Dendritic cell treated with granulocyte-macrophage colony-stimulating factor and Interleukin-4, amounts not matched to agents 40 ng/mL and 50 ng/mL, for 4 days (primary cell): ENCODE measurements around the gene TRIM67.

Experiments used
- H3K27ac Mint-ChIP-seq: one replicate; pipeline ENCODE4 v1.8.0; 2022; ENCODE audit warnings: mild to moderate bottlenecking, mixed read lengths
- H3K27me3 Mint-ChIP-seq: one replicate; pipeline ENCODE4 v1.8.0; 2022; ENCODE audit warnings: mild to moderate bottlenecking, mixed read lengths
- H3K36me3 Mint-ChIP-seq: one replicate; pipeline ENCODE4 v1.8.0; 2022; ENCODE audit warnings: low read depth, mixed read lengths
- H3K4me1 Mint-ChIP-seq: one replicate; pipeline ENCODE4 v1.8.0; 2022; ENCODE audit warnings: low read depth, mixed read lengths
- H3K4me3 Mint-ChIP-seq: one replicate; pipeline ENCODE4 v1.8.0; 2022; ENCODE audit warnings: mild to moderate bottlenecking, moderate library complexity, mixed read lengths
- H3K9me3 Mint-ChIP-seq: one replicate; pipeline ENCODE4 v1.8.0; 2022; ENCODE audit warnings: mixed read lengths
- intact Hi-C: fragments of 100-400 bp; cut with micrococcal nuclease; formaldehyde crosslinking; loops from one replicate; pipeline ENCODE4 v1.15.0; 2022

The TRIM67 gene

DNA sequence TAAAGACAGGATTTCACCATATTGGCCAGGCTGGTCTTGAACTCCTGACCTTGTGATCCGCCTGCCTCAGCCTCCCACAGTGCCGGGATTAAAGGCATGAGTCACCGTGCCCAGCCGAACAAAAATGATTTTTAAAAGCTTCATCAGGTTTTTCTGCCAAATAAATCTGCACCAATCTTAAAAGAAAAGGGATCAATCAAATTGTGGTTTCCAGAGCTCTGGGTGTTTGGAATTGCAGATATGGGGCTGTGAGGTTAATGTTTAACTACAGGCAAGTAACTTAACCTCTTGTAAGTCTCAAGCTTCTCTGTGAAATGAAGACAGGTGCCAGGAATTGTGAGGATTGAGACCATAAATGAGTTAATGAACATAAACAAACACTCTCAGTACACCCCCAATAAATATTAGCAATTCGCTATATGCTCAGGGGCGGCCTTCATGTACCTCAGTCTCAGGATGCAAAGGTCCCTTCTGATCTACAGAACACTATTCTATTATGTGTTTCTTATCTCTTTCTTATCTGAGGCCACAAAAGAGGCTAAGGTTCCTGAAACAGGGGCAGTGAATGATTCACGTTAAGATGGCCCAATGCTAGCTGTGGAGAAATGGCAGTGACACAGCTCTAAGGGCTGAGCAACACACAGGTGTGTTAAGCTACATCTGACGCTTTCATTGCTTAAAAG is 72.0 kb downstream of the TRIM67 start:
- intact Hi-C loops: no loop called here
- Mint-ChIP-seq H3K4me1 (peaks cover 30% of the 10 kb centered on the region), H3K36me3 (peaks cover 76% of the 10 kb centered on the region), H3K27ac (no peak overlapping the region), H3K27me3 (no peaks in the 10 kb centered on the region), H3K4me3 (no peak overlapping the region), H3K9me3 (no peaks in the 10 kb centered on the region)

DNA sequence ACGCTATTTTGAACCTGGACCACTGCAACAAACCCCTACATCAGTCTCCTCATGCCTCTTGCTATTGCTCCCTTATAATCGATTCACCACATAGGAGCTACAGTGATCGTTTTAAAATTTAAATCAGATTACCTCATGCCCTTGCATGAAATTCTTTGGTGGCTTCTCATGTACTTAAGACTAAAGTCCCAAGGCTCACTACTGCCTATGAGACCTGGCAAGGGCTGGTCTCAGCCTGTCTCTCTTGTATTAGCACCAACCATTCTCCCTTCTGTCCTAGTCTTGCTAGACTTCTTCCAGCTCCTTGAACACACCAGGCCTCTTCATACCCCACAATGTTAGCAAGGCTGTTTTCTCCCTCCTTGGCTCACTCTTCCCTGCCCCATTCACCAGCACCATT is 72.6 kb downstream of the TRIM67 start:
- peaks cover 34% of the 10 kb centered on the region for H3K4me1 Mint-ChIP-seq
- H3K36me3 Mint-ChIP-seq: peaks cover 76% of the 10 kb centered on the region
- intact Hi-C loops: no loop called here
- H3K4me3 Mint-ChIP-seq: no peak overlapping the region
- no peaks in the 10 kb centered on the region for H3K9me3 Mint-ChIP-seq
- H3K27ac Mint-ChIP-seq: no peak overlapping the region
- H3K27me3 Mint-ChIP-seq: no peaks in the 10 kb centered on the region

DNA sequence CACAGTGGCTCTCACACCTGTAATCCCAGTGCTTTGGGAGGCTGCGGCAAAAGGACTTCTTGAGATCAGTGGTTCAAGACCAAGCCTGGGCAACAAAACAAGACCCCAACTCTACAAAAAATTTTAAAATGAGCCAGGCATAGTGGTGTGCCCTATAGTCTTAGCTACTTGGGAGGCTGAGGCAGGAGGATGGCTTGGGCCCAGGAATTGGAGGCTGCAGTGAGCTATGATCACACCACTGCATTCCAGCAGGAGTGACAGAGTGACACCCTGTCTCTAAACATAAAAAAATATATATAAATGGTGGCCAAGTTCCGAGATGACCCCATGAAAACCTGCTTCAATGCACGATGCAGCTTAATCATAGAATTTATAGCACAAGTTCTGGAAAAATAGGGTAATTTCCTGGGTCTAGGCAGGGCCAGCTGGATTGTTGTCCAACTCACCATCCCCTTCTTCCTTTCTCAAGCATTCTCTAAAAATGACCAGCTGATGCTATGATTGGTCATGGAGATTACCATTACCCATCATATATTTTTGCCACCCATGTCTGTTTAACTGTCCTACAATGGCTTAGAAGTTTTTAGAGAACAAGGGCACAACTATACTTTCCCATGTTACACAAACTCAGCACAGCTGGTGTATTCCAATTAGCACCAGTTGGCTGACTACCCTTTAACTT is 73.8 kb downstream of the TRIM67 start:
- Mint-ChIP-seq H3K36me3 (peaks cover 69% of the 10 kb centered on the region), H3K9me3 (no peaks in the 10 kb centered on the region)

DNA sequence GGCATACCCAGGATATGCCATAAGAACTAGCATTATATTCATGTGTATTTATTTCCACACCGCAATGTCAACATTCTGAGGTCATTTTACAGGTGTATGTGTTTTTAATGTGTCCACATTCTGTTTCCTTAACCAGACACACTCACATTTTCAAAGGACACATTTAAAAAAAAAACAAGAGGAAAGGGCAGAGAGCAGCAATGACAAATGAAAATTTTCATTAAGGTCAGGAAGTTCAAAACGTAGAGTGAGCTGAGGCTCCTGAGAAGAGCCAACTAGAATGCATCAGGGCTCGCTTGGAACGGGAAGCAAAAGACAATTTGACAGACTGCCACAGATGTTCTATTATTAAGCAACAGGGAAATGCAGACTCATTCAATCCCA is 74.3 kb downstream of the TRIM67 start:
- no peak overlapping the region for H3K27ac Mint-ChIP-seq
- peaks cover 40% of the 10 kb centered on the region for H3K4me1 Mint-ChIP-seq
- H3K9me3 Mint-ChIP-seq: no peaks in the 10 kb centered on the region
- no peak overlapping the region for H3K4me3 Mint-ChIP-seq
- H3K36me3 Mint-ChIP-seq: peaks cover 69% of the 10 kb centered on the region
- H3K27me3 Mint-ChIP-seq: no peaks in the 10 kb centered on the region
- intact Hi-C loops: no loop called here

More for the DNA sequence above, 73.8 kb downstream of the TRIM67 start:
- H3K4me3 Mint-ChIP-seq: no peak overlapping the region
- intact Hi-C loops: no loop called here
- peaks cover 40% of the 10 kb centered on the region for H3K4me1 Mint-ChIP-seq
- no peak overlapping the region for H3K27ac Mint-ChIP-seq
- no peaks in the 10 kb centered on the region for H3K27me3 Mint-ChIP-seq

DNA sequence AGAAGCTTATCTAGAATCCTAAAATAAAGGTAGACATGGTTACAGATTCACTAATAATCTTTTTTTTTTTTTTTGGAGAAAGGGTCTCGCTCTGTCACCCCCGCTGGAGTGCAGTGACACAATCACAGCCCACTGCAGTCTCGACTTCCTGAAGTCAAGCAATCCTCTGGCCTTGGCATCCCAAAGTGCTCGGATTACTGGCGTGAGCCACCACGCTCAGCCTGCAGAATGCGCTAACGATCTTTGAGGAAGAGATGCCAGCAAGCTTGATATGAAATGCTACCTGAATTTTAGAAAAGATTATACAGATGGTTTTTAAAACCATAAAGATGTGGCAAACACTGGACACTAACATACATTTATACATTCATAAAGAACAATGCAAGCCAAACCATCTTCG is 75.1 kb downstream of the TRIM67 start:
- H3K4me1 Mint-ChIP-seq: peaks cover 41% of the 10 kb centered on the region

DNA sequence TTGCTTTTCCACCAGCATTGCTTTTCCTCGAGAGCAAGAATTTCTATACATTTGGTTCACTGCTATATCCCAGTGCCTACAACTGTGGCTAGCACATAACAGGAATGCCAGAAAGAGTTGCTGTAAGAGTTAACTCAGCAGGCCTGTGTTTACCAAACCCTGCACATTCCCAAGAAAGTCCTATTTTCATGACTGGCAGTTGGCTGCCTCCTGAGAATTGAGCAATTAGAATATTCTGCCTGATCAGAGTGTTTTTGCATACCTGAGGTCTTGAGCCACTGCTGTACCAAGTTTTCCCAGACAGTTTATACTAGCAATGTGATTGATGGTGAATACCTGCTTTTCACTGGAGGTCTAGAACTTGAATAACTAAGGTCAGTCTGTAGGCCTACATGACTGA is 76.4 kb downstream of the TRIM67 start:
- no peak overlapping the region for H3K27ac Mint-ChIP-seq
- intact Hi-C loops: no loop called here
- no peak overlapping the region for H3K4me3 Mint-ChIP-seq
- peaks cover 50% of the 10 kb centered on the region for H3K4me1 Mint-ChIP-seq
- no peaks in the 10 kb centered on the region for H3K9me3 Mint-ChIP-seq
- peaks cover 58% of the 10 kb centered on the region for H3K36me3 Mint-ChIP-seq
- H3K27me3 Mint-ChIP-seq: no peaks in the 10 kb centered on the region

More for the DNA sequence above, 75.1 kb downstream of the TRIM67 start:
- no peak overlapping the region for H3K27ac Mint-ChIP-seq
- H3K36me3 Mint-ChIP-seq: peaks cover 70% of the 10 kb centered on the region
- no peaks in the 10 kb centered on the region for H3K9me3 Mint-ChIP-seq
- intact Hi-C loops: no loop called here
- no peak overlapping the region for H3K4me3 Mint-ChIP-seq
- no peaks in the 10 kb centered on the region for H3K27me3 Mint-ChIP-seq

DNA sequence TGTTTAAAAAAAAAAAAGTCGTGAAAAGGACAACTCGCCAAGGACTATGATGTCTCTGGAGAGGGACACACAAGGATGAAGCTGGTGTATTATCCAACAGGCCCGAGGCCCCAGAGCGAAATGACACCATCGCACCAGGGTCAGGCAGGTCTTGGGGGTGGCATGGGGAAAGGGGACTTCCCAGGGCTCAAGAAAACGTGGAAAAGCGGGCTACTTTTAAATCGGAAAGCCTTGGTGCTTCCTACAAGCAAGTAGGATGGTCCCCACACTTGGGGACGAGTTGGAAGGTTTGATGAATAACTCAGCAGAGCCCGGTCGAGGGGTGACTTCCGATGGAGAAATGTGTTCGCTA is 78.6 kb downstream of the TRIM67 start:
- Mint-ChIP-seq H3K4me1 (peaks cover 64% of the 10 kb centered on the region), H3K27me3 (no peaks in the 10 kb centered on the region), H3K27ac (peak overlapping the region; percentile 96), H3K36me3 (peaks cover 58% of the 10 kb centered on the region), H3K4me3 (peak overlapping the region; percentile 98), H3K9me3 (no peaks in the 10 kb centered on the region)
- intact Hi-C loops: loop anchor here (2.0 to 5.0 kb wide), 2 partner anchors 97 to 262 kb away; partner anchors contain the start of genes ARV1, EXOC8, SPRTN and TTC13

DNA sequence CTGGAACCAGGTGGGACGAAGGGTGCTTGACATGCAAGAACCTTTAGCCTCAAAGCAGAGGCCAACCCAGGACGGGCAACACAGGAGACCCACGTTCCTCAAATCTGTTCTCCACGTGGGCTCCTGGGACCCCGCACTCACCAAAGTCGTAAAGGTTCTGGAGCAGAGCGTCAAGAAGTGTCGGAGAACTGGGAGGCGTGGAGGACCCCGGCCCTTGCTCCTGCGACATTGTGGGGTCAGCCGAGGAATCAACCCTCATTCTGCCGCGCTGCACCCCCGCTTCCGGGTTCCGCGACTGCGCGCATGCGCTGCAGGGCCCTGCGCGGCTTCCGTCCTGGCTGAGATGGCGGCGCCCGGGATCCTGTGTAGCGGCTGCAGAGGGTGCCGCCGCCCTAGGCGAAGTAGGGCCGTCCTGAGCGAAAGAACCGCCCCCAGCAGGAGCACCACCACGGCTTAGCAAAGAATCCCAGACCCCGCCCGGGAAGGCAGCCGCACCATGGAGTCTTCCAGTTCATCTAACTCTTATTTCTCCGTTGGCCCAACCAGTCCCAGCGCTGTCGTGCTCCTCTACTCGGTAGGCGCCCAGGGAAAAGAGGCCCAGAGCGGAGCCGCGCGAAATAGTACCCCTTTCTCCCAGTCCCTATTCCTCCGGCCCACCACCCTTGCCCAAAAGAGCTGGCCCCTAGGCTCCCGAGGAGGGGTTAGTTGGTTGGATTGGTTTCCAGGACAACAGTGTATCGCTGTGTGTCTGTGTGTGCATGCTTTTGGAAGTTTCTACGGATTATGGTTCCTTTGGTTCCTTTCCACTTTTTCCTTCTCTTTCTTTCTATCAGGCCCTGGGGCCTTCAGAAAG is 79.3 kb downstream of the TRIM67 start, which contains the start of gene GNPAT:
Gene GNPAT, plus strand, starts transcription at position 330 of the 853 bp plus-strand sequence. Its CDS starts 167 bp downstream, at position 497.
- intact Hi-C loops: loop anchor here (2.0 to 5.0 kb wide), 2 partner anchors 96 to 262 kb away; partner anchors contain the start of genes ARV1, EXOC8, SPRTN and TTC13
- H3K36me3 Mint-ChIP-seq: peaks cover 57% of the 10 kb centered on the region
- peak within 1 kb of the TSS; percentile 96 for H3K27ac Mint-ChIP-seq
- H3K4me1 Mint-ChIP-seq: peaks cover 62% of the 10 kb centered on the region
- H3K9me3 Mint-ChIP-seq: no peaks in the 10 kb centered on the region
- no peaks in the 10 kb centered on the region for H3K27me3 Mint-ChIP-seq
- H3K4me3 Mint-ChIP-seq: peak within 1 kb of the TSS; percentile 98

DNA sequence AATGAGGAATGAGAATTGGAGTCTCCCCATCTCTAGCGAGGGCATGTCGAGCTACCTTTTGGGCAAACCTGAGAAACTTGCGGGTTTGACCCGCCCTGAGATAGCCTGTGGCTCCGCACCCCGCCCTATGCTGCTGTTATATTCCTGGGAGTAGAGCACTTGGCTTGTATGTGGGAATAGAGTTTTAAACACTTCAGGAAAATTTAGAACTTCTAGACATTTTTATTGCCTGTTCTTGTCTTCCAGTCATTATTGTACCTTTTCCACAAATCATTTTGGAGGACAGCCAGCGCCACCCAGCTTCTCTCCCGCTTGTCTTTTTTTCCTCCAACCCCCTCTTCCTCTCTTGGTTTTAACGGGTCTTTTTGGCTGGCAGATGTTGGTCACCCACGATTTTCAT is 79.9 kb downstream of the TRIM67 start:
- H3K36me3 Mint-ChIP-seq: peaks cover 54% of the 10 kb centered on the region
- no peaks in the 10 kb centered on the region for H3K9me3 Mint-ChIP-seq
- peak overlapping the region; percentile 98 for H3K4me3 Mint-ChIP-seq
- no peaks in the 10 kb centered on the region for H3K27me3 Mint-ChIP-seq
- H3K27ac Mint-ChIP-seq: peak overlapping the region; percentile 96
- intact Hi-C loops: loop anchor here (2.0 to 5.0 kb wide), 2 partner anchors 96 to 263 kb away; partner anchors contain the start of genes ARV1, EXOC8, SPRTN and TTC13
- H3K4me1 Mint-ChIP-seq: peaks cover 56% of the 10 kb centered on the region

DNA sequence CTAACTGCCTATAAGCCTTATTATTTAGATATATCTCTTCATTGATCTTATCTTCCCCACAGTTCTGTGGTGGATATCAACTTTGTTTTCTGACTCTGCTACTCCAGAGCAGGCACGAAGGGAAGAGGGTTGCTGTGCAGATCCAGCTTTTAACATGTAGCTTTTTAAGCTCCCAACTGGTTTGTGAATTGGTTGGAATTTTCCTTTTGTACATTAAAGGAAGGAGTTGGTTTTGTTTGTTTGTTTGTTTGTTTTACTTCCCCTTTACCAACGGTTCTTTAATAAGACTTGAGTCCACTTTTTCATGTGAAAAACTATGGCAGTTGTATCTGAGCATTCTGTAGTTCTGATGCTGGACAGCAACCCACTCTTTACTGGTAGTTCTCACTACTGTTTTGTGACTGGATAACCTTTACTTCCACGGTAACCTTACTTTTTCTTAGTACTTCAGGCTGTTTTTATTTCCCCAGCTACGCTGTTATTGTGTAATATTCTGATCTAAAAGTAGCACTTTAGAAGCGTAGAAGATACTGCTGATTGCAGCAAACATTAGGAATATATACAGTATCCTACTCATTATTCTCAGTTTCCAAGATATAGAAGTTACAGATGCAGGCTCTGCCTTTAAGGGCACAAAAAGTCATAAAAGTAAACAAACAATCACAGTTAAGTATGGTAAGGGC is 80.8 kb downstream of the TRIM67 start:
- H3K27ac Mint-ChIP-seq: peak overlapping the region; percentile 29
- H3K36me3 Mint-ChIP-seq: peaks cover 54% of the 10 kb centered on the region

DNA sequence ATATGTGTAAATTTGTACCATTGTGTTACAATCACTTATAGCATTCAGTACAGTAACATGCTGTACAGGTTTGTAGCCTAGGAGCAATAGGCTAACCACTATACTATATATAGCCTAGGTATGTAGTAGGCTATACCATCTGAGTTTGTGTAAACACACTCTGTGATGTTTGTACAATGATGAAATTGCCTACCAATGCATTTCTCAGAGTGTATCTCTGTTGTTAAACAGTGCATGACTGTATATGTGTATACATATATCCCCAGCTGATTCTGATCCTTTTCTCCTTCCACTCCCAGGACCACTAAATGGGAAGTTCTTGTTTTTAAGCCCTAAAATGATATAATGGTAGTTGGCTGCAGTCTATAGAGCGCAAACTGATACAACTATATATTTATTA is 86.9 kb downstream of the TRIM67 start:
- intact Hi-C loops: no loop called here
- Mint-ChIP-seq H3K4me3 (no peak overlapping the region), H3K27me3 (no peaks in the 10 kb centered on the region), H3K27ac (no peak overlapping the region), H3K4me1 (peaks cover 28% of the 10 kb centered on the region), H3K36me3 (peaks cover 58% of the 10 kb centered on the region), H3K9me3 (no peaks in the 10 kb centered on the region)

More for the DNA sequence above, 80.8 kb downstream of the TRIM67 start:
- H3K4me3 Mint-ChIP-seq: peak overlapping the region; percentile 98
- H3K9me3 Mint-ChIP-seq: no peaks in the 10 kb centered on the region
- peaks cover 57% of the 10 kb centered on the region for H3K4me1 Mint-ChIP-seq
- intact Hi-C loops: loop anchor here (5.0 kb wide), 1 partner anchor 95 kb away; the partner anchor contains the start of genes EXOC8 and SPRTN
- H3K27me3 Mint-ChIP-seq: no peaks in the 10 kb centered on the region

DNA sequence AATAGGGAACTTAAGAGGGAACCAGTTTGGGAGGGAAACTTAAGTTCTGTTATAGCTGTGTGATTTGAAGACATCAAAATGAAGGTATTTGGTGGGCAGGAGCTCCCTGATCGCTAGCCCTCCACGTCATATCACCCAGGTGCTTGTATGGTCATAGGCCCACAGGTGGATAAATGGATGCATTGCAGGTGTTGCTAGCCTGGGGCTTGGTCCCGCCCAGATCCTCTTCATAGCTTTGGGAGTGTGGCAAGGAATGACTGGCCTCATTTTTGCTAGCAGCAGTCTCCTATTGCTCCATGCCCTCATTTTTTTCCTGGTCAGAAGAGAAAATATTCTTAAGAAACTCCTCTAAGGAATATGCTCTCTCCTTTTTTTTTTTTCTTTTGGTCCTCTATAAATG is 90.5 kb downstream of the TRIM67 start:
- Mint-ChIP-seq H3K9me3 (peaks cover 19% of the 10 kb centered on the region), H3K4me1 (peaks cover 6% of the 10 kb centered on the region), H3K4me3 (no peak overlapping the region), H3K27me3 (no peaks in the 10 kb centered on the region), H3K27ac (no peak overlapping the region), H3K36me3 (peaks cover 74% of the 10 kb centered on the region)
- intact Hi-C loops: no loop called here

DNA sequence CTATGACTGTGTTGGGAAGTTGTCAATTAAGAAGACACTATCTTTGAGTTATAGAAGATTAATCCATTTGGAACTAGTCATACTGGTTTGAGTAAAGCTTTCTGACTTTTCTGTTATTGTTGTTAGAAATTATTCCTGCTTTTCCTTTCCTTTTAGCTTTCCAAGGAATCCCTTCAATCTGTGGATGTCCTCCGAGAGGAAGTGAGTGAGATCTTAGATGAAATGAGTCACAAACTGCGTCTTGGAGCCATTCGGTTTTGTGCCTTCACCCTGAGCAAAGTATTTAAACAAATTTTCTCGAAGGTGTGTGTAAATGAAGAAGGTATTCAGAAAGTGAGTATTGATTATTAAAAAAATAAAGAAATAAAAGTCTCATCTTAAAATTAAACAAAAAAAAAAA is 98.5 kb downstream of the TRIM67 start:
- H3K27ac Mint-ChIP-seq: no peak overlapping the region
- intact Hi-C loops: no loop called here
- no peaks in the 10 kb centered on the region for H3K4me1 Mint-ChIP-seq
- peaks cover 26% of the 10 kb centered on the region for H3K9me3 Mint-ChIP-seq
- H3K4me3 Mint-ChIP-seq: no peak overlapping the region
- no peaks in the 10 kb centered on the region for H3K27me3 Mint-ChIP-seq
- peaks cover 98% of the 10 kb centered on the region for H3K36me3 Mint-ChIP-seq
